Measurements from ENCODE around the gene AQP4.

DNA sequence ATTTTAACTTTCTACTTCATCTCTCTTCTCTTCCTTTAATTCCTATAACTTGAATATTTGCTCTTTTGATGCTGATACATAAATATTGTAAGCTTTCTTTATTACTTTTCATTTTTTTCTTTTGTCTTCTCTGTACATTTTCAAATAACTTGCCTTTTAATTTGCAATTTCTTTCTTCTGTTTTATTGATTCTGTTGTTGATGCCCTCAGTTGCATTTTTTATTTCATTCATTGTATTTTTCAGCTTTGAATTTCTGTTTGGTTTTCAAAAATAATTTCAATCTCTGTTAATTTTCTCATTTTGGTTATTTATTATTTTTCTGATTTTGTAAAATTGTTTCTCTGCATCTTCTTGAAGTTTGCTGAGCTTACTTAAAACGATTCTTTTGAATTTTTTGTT lies 47.0 kb downstream of the AQP4 start:
- TF ChIP-seq, protein P1, sequence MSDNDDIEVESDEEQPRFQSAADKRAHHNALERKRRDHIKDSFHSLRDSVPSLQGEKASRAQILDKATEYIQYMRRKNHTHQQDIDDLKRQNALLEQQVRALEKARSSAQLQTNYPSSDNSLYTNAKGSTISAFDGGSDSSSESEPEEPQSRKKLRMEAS (IDR thresholded peaks at IDR 0.05) = no peak
- TF ChIP-seq, protein P2, sequence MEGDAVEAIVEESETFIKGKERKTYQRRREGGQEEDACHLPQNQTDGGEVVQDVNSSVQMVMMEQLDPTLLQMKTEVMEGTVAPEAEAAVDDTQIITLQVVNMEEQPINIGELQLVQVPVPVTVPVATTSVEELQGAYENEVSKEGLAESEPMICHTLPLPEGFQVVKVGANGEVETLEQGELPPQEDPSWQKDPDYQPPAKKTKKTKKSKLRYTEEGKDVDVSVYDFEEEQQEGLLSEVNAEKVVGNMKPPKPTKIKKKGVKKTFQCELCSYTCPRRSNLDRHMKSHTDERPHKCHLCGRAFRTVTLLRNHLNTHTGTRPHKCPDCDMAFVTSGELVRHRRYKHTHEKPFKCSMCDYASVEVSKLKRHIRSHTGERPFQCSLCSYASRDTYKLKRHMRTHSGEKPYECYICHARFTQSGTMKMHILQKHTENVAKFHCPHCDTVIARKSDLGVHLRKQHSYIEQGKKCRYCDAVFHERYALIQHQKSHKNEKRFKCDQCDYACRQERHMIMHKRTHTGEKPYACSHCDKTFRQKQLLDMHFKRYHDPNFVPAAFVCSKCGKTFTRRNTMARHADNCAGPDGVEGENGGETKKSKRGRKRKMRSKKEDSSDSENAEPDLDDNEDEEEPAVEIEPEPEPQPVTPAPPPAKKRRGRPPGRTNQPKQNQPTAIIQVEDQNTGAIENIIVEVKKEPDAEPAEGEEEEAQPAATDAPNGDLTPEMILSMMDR (IDR thresholded peaks at IDR 0.05; ENCODE audit: low read depth, low read length, missing input control) = no peak
- TF ChIP-seq SP1 (IDR thresholded peaks at IDR 0.05) (no peak), ATF3 (IDR thresholded peaks at IDR 0.05) (no peak), REST (IDR thresholded peaks at IDR 0.05) (no peak), TAF1 (conservative IDR thresholded peaks at IDR 0.05) (no peak), JUND (IDR thresholded peaks at IDR 0.05) (no peak), YY1 (IDR thresholded peaks at IDR 0.05) (no peak), ZBTB33 (IDR thresholded peaks at IDR 0.05) (no peak), RAD21 (IDR thresholded peaks at IDR 0.05) (no peak), RXRA (IDR thresholded peaks at IDR 0.05) (no peak)

Measured in liver (tissue), 3 donors.